HL-60 (cell line): ENCODE results near the gene PBX1.

ENCODE experiments used
- DNase-seq, 2 experiments: peaks; one replicate each; pipeline ENCODE4 v3.0.0-alpha.2; 2010 to 2020; ENCODE audit warnings: low read depth in 1 of 2, low spot score in 1 of 2
- H3K27ac ChIP-seq: fragments of 250-450 bp; sonication (Bioruptor Pico); replicated peaks from 2 replicates; pipeline ENCODE4 v1.5.1; 2020; ENCODE audit warnings: mild to moderate bottlenecking, moderate library complexity
- H3K27me3 ChIP-seq: fragments of 250-450 bp; sonication (Bioruptor Pico); 2 replicates; pipeline ENCODE4 v1.5.1; 2021; ENCODE audit warnings: mild to moderate bottlenecking, moderate library complexity; ENCODE audit not compliant: insufficient read depth, poor library complexity, severe bottlenecking
- H3K4me3 ChIP-seq: replicated peaks from 2 replicates; pipeline ENCODE4 v1.5.1; 2011; ENCODE audit warnings: mild to moderate bottlenecking, control low read depth, low read length; ENCODE audit not compliant: insufficient read depth
- GABPA ChIP-seq: IDR thresholded peaks from 2 replicates; pipeline ENCODE4 v1.6.1; 2012; ENCODE audit warnings: low read depth
- POLR2AphosphoS5 ChIP-seq: IDR thresholded peaks from 2 replicates; pipeline ENCODE4 v1.6.1; 2012; ENCODE audit warnings: low read depth
- SPI1 ChIP-seq: IDR thresholded peaks from 2 replicates; pipeline ENCODE4 v1.6.1; 2012; ENCODE audit warnings: low read depth, mild to moderate bottlenecking, borderline replicate concordance
- TF ChIP-seq, protein P1 (sequence below): IDR thresholded peaks from 2 replicates; pipeline ENCODE4 v1.6.1; 2012; ENCODE audit warnings: low read depth; ENCODE audit not compliant: insufficient replicate concordance
- TF ChIP-seq, protein P2 (sequence below): IDR thresholded peaks from one replicate; pipeline ENCODE4 v1.5.1; 2011; ENCODE audit warnings: low read length, control low read depth, inconsistent platforms; ENCODE audit not compliant: insufficient read depth

The PBX1 gene

DNA sequence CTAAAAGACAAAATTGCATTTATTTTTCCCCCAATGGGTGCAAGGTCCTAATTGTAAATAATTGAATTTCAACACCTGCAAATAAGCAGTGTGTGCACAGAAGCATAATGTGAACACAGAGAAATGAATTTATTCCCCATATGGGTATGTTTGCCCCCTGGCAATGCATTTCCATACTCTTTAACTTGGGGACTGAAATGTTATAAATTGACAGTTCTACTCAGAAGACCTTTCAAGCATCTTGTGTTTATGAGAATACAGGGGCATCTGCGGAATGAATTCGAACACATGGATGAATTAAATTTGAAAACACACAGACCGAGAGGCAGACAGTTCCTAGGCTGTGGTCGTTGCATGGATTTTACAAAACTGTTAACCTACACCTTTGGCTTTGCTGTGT, 3.5 kb downstream of the PBX1 start:
- TF ChIP-seq POLR2AphosphoS5 (no peak), GABPA (no peak), SPI1 (no peak)
- TF ChIP-seq, protein P1, sequence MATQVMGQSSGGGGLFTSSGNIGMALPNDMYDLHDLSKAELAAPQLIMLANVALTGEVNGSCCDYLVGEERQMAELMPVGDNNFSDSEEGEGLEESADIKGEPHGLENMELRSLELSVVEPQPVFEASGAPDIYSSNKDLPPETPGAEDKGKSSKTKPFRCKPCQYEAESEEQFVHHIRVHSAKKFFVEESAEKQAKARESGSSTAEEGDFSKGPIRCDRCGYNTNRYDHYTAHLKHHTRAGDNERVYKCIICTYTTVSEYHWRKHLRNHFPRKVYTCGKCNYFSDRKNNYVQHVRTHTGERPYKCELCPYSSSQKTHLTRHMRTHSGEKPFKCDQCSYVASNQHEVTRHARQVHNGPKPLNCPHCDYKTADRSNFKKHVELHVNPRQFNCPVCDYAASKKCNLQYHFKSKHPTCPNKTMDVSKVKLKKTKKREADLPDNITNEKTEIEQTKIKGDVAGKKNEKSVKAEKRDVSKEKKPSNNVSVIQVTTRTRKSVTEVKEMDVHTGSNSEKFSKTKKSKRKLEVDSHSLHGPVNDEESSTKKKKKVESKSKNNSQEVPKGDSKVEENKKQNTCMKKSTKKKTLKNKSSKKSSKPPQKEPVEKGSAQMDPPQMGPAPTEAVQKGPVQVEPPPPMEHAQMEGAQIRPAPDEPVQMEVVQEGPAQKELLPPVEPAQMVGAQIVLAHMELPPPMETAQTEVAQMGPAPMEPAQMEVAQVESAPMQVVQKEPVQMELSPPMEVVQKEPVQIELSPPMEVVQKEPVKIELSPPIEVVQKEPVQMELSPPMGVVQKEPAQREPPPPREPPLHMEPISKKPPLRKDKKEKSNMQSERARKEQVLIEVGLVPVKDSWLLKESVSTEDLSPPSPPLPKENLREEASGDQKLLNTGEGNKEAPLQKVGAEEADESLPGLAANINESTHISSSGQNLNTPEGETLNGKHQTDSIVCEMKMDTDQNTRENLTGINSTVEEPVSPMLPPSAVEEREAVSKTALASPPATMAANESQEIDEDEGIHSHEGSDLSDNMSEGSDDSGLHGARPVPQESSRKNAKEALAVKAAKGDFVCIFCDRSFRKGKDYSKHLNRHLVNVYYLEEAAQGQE, result no peak
- TF ChIP-seq, protein P2, sequence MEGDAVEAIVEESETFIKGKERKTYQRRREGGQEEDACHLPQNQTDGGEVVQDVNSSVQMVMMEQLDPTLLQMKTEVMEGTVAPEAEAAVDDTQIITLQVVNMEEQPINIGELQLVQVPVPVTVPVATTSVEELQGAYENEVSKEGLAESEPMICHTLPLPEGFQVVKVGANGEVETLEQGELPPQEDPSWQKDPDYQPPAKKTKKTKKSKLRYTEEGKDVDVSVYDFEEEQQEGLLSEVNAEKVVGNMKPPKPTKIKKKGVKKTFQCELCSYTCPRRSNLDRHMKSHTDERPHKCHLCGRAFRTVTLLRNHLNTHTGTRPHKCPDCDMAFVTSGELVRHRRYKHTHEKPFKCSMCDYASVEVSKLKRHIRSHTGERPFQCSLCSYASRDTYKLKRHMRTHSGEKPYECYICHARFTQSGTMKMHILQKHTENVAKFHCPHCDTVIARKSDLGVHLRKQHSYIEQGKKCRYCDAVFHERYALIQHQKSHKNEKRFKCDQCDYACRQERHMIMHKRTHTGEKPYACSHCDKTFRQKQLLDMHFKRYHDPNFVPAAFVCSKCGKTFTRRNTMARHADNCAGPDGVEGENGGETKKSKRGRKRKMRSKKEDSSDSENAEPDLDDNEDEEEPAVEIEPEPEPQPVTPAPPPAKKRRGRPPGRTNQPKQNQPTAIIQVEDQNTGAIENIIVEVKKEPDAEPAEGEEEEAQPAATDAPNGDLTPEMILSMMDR, result no peak
- Histone ChIP-seq H3K27me3 (peaks cover 25% of the 10 kb centered on the region), H3K27ac (no peak overlapping the region), H3K4me3 (no peak overlapping the region)
- DNase-seq, result no peak

DNA sequence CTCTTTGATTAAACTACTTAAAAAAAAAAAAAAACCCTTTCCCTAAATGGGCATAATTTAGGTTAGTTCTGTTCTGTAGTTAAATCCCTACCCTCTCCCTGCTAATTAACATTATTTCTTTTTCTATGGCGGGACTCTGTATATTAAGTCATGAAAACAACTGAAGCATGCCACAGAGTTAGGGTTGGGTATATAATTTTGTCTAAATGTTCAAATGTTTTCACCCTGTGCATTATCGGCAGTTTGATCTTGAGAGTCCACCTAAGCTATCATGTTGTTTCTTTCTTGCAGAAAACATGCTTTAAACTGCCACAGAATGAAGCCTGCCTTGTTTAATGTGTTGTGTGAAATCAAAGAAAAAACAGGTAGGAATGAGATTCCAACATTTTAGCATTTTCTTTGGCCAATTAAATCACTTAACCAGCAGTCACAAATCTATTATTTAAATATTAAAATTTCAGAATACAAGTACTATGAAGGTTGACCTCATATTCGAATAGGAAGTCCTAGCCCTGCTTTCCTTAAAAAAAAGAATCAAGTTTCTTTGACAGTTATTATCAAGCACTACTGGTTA, 4.0 kb downstream of the PBX1 start:
- Histone ChIP-seq H3K27me3 (peaks cover 22% of the 10 kb centered on the region), H3K4me3 (no peak overlapping the region), H3K27ac (no peak overlapping the region)
- TF ChIP-seq GABPA (no peak), POLR2AphosphoS5 (no peak), SPI1 (no peak)
- TF ChIP-seq, protein P2, result no peak
- TF ChIP-seq, protein P1, result no peak
- DNase-seq, result no peak

DNA sequence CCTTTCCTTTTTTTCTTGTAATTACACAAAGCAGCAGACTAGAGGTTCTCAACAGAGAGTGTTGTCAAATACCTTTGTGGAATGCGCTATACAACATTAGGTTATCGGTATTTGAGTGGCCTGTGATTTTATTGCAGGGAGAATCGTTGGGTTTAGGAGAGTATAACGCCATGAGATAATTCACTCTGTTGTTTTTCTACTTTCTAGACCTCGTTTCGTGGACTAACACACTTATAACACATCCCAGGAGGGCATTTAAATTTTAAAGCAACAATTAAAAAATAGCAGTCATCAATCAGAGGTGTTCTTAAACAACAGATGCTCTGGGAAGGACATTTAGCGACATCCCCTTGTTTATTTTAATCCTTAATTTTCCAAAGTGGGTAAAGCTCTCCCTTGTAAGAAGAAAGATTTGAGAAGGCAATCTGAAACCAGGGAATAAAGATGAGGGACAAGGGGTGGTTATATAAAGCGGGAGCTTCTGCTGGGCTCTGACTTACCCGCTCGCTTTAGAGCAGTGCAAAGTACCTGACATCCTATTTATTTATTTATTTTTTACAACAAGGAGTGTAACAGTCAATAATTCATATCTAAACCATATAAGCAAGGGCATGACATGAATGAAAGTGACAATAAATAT, 4.9 kb downstream of the PBX1 start:
- no peak overlapping the region for H3K27ac ChIP-seq
- DNase-seq, result no peak
- peaks cover 22% of the 10 kb centered on the region for H3K27me3 ChIP-seq
- TF ChIP-seq SPI1 (no peak), GABPA (no peak), POLR2AphosphoS5 (no peak)
- no peak overlapping the region for H3K4me3 ChIP-seq

DNA sequence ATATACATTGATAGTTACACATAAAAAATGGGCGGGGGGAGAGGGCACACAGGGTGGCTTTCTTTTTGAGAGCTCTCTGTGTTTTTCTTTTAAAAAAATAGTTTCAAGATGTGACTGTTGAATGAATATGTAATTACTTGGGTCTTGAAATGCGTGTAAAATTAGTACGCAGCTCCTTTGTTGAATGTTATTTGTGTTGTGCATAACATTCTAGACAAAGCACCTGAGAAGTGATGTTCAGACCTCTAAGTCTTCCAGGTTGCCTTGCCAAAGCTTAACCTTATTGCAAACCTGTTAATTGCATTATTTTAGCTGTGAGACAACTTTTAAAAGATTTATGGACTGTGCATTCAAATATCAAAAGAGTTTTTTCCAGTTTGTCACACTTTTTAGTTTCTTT, 5.4 kb downstream of the PBX1 start:
- TF ChIP-seq, protein P2, result no peak
- TF ChIP-seq, protein P1, result no peak
- TF ChIP-seq SPI1 (no peak), GABPA (no peak), POLR2AphosphoS5 (no peak)
- H3K27me3 ChIP-seq, result peaks cover 24% of the 10 kb centered on the region
- no peak for DNase-seq
- H3K4me3 ChIP-seq, result no peak overlapping the region
- H3K27ac ChIP-seq, result no peak overlapping the region
